Lower lobe of right lung (tissue), 2 donors: ENCODE results near the gene RPS6KA2. TPM values are rescaled to one million over a fixed set of nuclear protein-coding genes. Genes with fewer than 3 reads are reported as not detected.
A peak's percentile ranks its signal among the peaks of the same experiment; 100 is the strongest.

Experiments used
- ATAC-seq, 2 donors: fragments of 200-7000 bp; cut with Tn5 transposase; one replicate each; pipeline ENCODE4 v1.9.1; 2020 to 2022; ENCODE audit warnings: mild to moderate bottlenecking in 2 of 2, moderate library complexity in 2 of 2
- DNase-seq: peaks from one replicate; pipeline ENCODE4 v3.0.0-alpha.2; 2020
- H3K27ac ChIP-seq: fragments of 200-600 bp; one replicate; pipeline ENCODE4 v1.8.0; 2022
- H3K27me3 ChIP-seq: fragments of 200-600 bp; one replicate; pipeline ENCODE4 v1.8.0; 2022; ENCODE audit warnings: low read depth
- H3K36me3 ChIP-seq: fragments of 200-600 bp; one replicate; pipeline ENCODE4 v1.8.0; 2022; ENCODE audit warnings: mild to moderate bottlenecking
- H3K4me1 ChIP-seq: fragments of 200-600 bp; one replicate; pipeline ENCODE4 v1.8.0; 2022
- H3K4me3 ChIP-seq: fragments of 200-600 bp; one replicate; pipeline ENCODE4 v1.8.0; 2022; ENCODE audit warnings: mild to moderate bottlenecking
- H3K9me3 ChIP-seq: fragments of 200-600 bp; one replicate; pipeline ENCODE4 v1.8.0; 2022
- CTCF ChIP-seq: fragments of 200-600 bp; IDR thresholded peaks from one replicate; pipeline ENCODE4 v1.8.0; 2022; ENCODE audit warnings: antibody characterized with exemption, mild to moderate bottlenecking
- intact Hi-C: fragments of 100-400 bp; cut with DNase I; formaldehyde crosslinking; loops from one replicate; pipeline ENCODE4 v1.11.0; 2022
- total RNA-seq: library from RNA; stranded (reverse); fragmentation: NEBNext Ultra II Directional; extraction: Animal tissue kit (Norgen Biotek cat#: 25700); gene quantifications from one replicate; pipeline ENCODE4 v1.2.1, GENCODE V29; 2021
- donor health status: DM: no; HTN: yes; CAD: no; lungs with severe emphysema.

The RPS6KA2 gene
- total RNA-seq, 1 donor from 2014 or later = 102 TPM

GRCh38 chr6:166556336-166556735 is 70.7 kb downstream of the RPS6KA2 start:
- ATAC-seq (no peak), DNase-seq (no peak)
- Histone ChIP-seq H3K27me3 (no peaks in the 10 kb centered on the region), H3K4me3 (no peak overlapping the region), H3K36me3 (no peaks in the 10 kb centered on the region), H3K4me1 (peaks cover 45% of the 10 kb centered on the region), H3K27ac (peak overlapping the region; percentile 81), H3K9me3 (peaks cover 6% of the 10 kb centered on the region)
- intact Hi-C loops = loop anchor here (10.0 kb wide), 1 partner anchor 68 kb away; the partner anchor contains the start of gene RPS6KA2
- TF ChIP-seq CTCF = no peak

GRCh38 chr6:166555086-166555485 is 72.0 kb downstream of the RPS6KA2 start:
- intact Hi-C loops = loop anchor here (10.0 kb wide), 1 partner anchor 70 kb away; the partner anchor contains the start of gene RPS6KA2
- Histone ChIP-seq H3K9me3 (peaks cover 4% of the 10 kb centered on the region), H3K4me3 (no peak overlapping the region), H3K4me1 (peaks cover 45% of the 10 kb centered on the region), H3K36me3 (no peaks in the 10 kb centered on the region), H3K27ac (peak overlapping the region; percentile 81), H3K27me3 (no peaks in the 10 kb centered on the region)
- no peak for ATAC-seq
- no peak for DNase-seq
- TF ChIP-seq CTCF = no peak

GRCh38 chr6:166554316-166554715 is 72.7 kb downstream of the RPS6KA2 start:
- Histone ChIP-seq H3K4me1 (peaks cover 45% of the 10 kb centered on the region), H3K36me3 (no peaks in the 10 kb centered on the region), H3K27ac (peak overlapping the region; percentile 81), H3K4me3 (no peak overlapping the region), H3K27me3 (no peaks in the 10 kb centered on the region), H3K9me3 (no peaks in the 10 kb centered on the region)
- DNase-seq = no peak
- no peak for TF ChIP-seq CTCF
- intact Hi-C loops = loop anchor here (10.0 kb wide), 1 partner anchor 70 kb away; the partner anchor contains the start of gene RPS6KA2
- no peak for ATAC-seq

GRCh38 chr6:166553563-166554271 is 73.3 kb downstream of the RPS6KA2 start:
- H3K27me3 ChIP-seq = no peaks in the 10 kb centered on the region
- no peaks in the 10 kb centered on the region for H3K36me3 ChIP-seq
- H3K4me3 ChIP-seq = no peak overlapping the region
- no peaks in the 10 kb centered on the region for H3K9me3 ChIP-seq
- no peak for DNase-seq
- peaks cover 45% of the 10 kb centered on the region for H3K4me1 ChIP-seq
- TF ChIP-seq CTCF = no peak
- H3K27ac ChIP-seq = peak overlapping the region; percentile 81
- intact Hi-C loops = loop anchor here (10.0 kb wide), 1 partner anchor 71 kb away; the partner anchor contains the start of gene RPS6KA2
- no peak for ATAC-seq

GRCh38 chr6:166552600-166552999 is 74.5 kb downstream of the RPS6KA2 start:
- ATAC-seq = no peak
- Histone ChIP-seq H3K4me3 (no peak overlapping the region), H3K36me3 (no peaks in the 10 kb centered on the region), H3K27ac (no peak overlapping the region), H3K27me3 (no peaks in the 10 kb centered on the region), H3K4me1 (peaks cover 40% of the 10 kb centered on the region), H3K9me3 (no peaks in the 10 kb centered on the region)
- DNase-seq = no peak
- intact Hi-C loops = loop anchor here (10.0 kb wide), 1 partner anchor 72 kb away; the partner anchor contains the start of gene RPS6KA2
- no peak for TF ChIP-seq CTCF
